Measurements from ENCODE around the gene PRICKLE4.
"Not testable (repeated sequence)": the region's sequence is repeated elsewhere in the genome, so short reads cannot be mapped to it uniquely, and the experiment has no call there.

Gene PRICKLE4

GRCh38 chr6:41805830-41806774 lies 25.5 kb downstream of the PRICKLE4 start:
- Histone ChIP-seq H3K4me1 (ENCODE audit: insufficient read depth, low read length, poor library complexity, severe bottlenecking) (no peaks in the 10 kb centered on the region), H3K36me3 (ENCODE audit: insufficient read depth, low read length) (peaks cover 34% of the 10 kb centered on the region; the same call in 1 of the 2 replicates), H3K9me3 (ENCODE audit: insufficient read depth, low read depth, low read length) (no peaks in the 10 kb centered on the region), H3K4me3 (ENCODE audit: low read length, poor library complexity, severe bottlenecking) (no peak overlapping the region), H3K27me3 (ENCODE audit: insufficient read depth, low read length, poor library complexity, severe bottlenecking) (no peaks in the 10 kb centered on the region), H4K20me1 (ENCODE audit: insufficient read depth, low read length, poor library complexity, severe bottlenecking) (no peaks in the 10 kb centered on the region), H3K4me2 (ENCODE audit: low read depth, low read length, poor library complexity, severe bottlenecking) (no peak overlapping the region), H3K9ac (ENCODE audit: low read depth, low read length, poor library complexity, severe bottlenecking) (no peak overlapping the region), H3K9me2 (replicated peaks; ENCODE audit: low read depth, low read length) (no peaks in the 10 kb centered on the region), H2AFZ (ENCODE audit: low read length) (no peak overlapping the region), H3K79me2 (ENCODE audit: insufficient read depth, low read length) (no peaks in the 10 kb centered on the region), H3F3A (ENCODE audit: low read depth) (no peaks in the 10 kb centered on the region)
- TF ChIP-seq EZH2phosphoT487 (IDR thresholded peaks at IDR 0.05; ENCODE audit: borderline replicate concordance): no peak
- TF ChIP-seq CTCF (conservative IDR thresholded peaks at IDR 0.05; ENCODE audit: low read length): no peak

GRCh38 chr6:41811095-41811494 lies 30.5 kb downstream of the PRICKLE4 start:
- Histone ChIP-seq H3K9me3 (ENCODE audit: insufficient read depth, low read depth, low read length) (no peaks in the 10 kb centered on the region), H3K36me3 (ENCODE audit: insufficient read depth, low read length) (peaks cover 6% of the 10 kb centered on the region; the same call in 1 of the 2 replicates), H3K9ac (ENCODE audit: low read depth, low read length, poor library complexity, severe bottlenecking) (no peak overlapping the region), H3K4me2 (ENCODE audit: low read depth, low read length, poor library complexity, severe bottlenecking) (no peak overlapping the region), H3K27me3 (ENCODE audit: insufficient read depth, low read length, poor library complexity, severe bottlenecking) (no peaks in the 10 kb centered on the region), H2AFZ (ENCODE audit: low read length) (no peak overlapping the region), H3K9me2 (replicated peaks; ENCODE audit: low read depth, low read length) (no peaks in the 10 kb centered on the region), H4K20me1 (ENCODE audit: insufficient read depth, low read length, poor library complexity, severe bottlenecking) (no peaks in the 10 kb centered on the region), H3F3A (ENCODE audit: low read depth) (no peaks in the 10 kb centered on the region), H3K4me1 (ENCODE audit: insufficient read depth, low read length, poor library complexity, severe bottlenecking) (no peaks in the 10 kb centered on the region), H3K79me2 (ENCODE audit: insufficient read depth, low read length) (no peaks in the 10 kb centered on the region), H3K4me3 (ENCODE audit: low read length, poor library complexity, severe bottlenecking) (no peak overlapping the region)
- TF ChIP-seq EZH2phosphoT487 (IDR thresholded peaks at IDR 0.05; ENCODE audit: borderline replicate concordance) (no peak), CTCF (conservative IDR thresholded peaks at IDR 0.05; ENCODE audit: low read length) (no peak)

- H3F3A ChIP-seq (ENCODE audit: low read depth); H3K9me3 ChIP-seq (ENCODE audit: insufficient read depth, low read depth, low read length); H3K4me3 ChIP-seq (ENCODE audit: low read length, poor library complexity, severe bottlenecking); H3K36me3 ChIP-seq (ENCODE audit: insufficient read depth, low read length); H3K4me1 ChIP-seq (ENCODE audit: insufficient read depth, low read length, poor library complexity, severe bottlenecking); H3K27me3 ChIP-seq (ENCODE audit: insufficient read depth, low read length, poor library complexity, severe bottlenecking); H3K9me2 ChIP-seq (replicated peaks; ENCODE audit: low read depth, low read length); H3K9ac ChIP-seq (ENCODE audit: low read depth, low read length, poor library complexity, severe bottlenecking); H4K20me1 ChIP-seq (ENCODE audit: insufficient read depth, low read length, poor library complexity, severe bottlenecking); H3K79me2 ChIP-seq (ENCODE audit: insufficient read depth, low read length); H2AFZ ChIP-seq (ENCODE audit: low read length); H3K4me2 ChIP-seq (ENCODE audit: low read depth, low read length, poor library complexity, severe bottlenecking): not testable (repeated sequence)
Observed at GRCh38 chr6:41811946-41812345, 31.4 kb downstream of the PRICKLE4 start.
